Kidney glomerular epithelial cell (primary cell): ENCODE measurements around the gene SRP14.

Source experiments
- DNase-seq: peaks from one replicate; lab custom pipeline; 2025; lab: John Stamatoyannopoulos, UW

Gene SRP14

GRCh38 chr15:40067921-40068624 is 29.1 kb upstream of the SRP14 start:
- DNase-seq, result no peak

- DNase-seq, result no peak
Measured at GRCh38 chr15:40066589-40066988, 27.6 kb upstream of the SRP14 start.

- no peak for DNase-seq
Measured at GRCh38 chr15:40065166-40065565, 26.2 kb upstream of the SRP14 start.

- DNase-seq, result peak; percentile 11
Measured at GRCh38 chr15:40064231-40064894, 25.4 kb upstream of the SRP14 start.

GRCh38 chr15:40063563-40064011 is 24.6 kb upstream of the SRP14 start:
- DNase-seq, result peak; percentile 12

- no peak for DNase-seq
Measured at GRCh38 chr15:40062816-40063562, 24.0 kb upstream of the SRP14 start.

- DNase-seq, result no peak
Measured at GRCh38 chr15:40061212-40061901, 22.4 kb upstream of the SRP14 start.

- DNase-seq, result no peak
Measured at GRCh38 chr15:40060236-40060961, 21.4 kb upstream of the SRP14 start.

GRCh38 chr15:40059821-40060220 is 20.8 kb upstream of the SRP14 start:
- DNase-seq, result no peak

- DNase-seq, result no peak
Measured at GRCh38 chr15:40058476-40059140, 19.6 kb upstream of the SRP14 start.

- no peak for DNase-seq
Measured at GRCh38 chr15:40055576-40056293, 16.8 kb upstream of the SRP14 start.

- no peak for DNase-seq
Measured at GRCh38 chr15:40054855-40055575, 16.0 kb upstream of the SRP14 start.

GRCh38 chr15:40054605-40054854 is 15.5 kb upstream of the SRP14 start:
- DNase-seq, result no peak

GRCh38 chr15:40053831-40054604 is 15.0 kb upstream of the SRP14 start:
- DNase-seq, result no peak

- no peak for DNase-seq
Measured at GRCh38 chr15:40053079-40053830, 14.3 kb upstream of the SRP14 start.

- DNase-seq, result peak; percentile 13
Measured at GRCh38 chr15:40052604-40053003, 13.6 kb upstream of the SRP14 start.

- no peak for DNase-seq
Measured at GRCh38 chr15:40051616-40052415, 12.8 kb upstream of the SRP14 start.
